Thoracic aorta endothelial cell (primary cell): Measurements from ENCODE around the gene MT1E. TPM values are rescaled to one million over a fixed set of nuclear protein-coding genes. Genes with fewer than 3 reads are reported as not detected.

ENCODE experiments used
- total RNA-seq: library from RNA; depleted of rRNA; stranded (reverse); fragments of >200 nt; gene quantifications from 2 replicates; pipeline ENCODE4 v1.2.3, GENCODE V29; 2012

The MT1E gene
- total RNA-seq: 139 and 259 TPM in 2 replicates

GRCh38 chr16:56625140-56625942, at the start of gene MT1E:
Gene MT1E (plus strand): TSS chr16:56625781. CDS start chr16:56625852, 71 bp downstream.

GRCh38 chr16:56589141-56590039, 36.2 kb upstream of the MT1E start, which contains the start of gene MT3:
Gene MT3 (plus strand): TSS chr16:56589528. CDS start chr16:56589591, 63 bp downstream.

GRCh38 chr16:56608043-56608875, 17.3 kb upstream of the MT1E start, which contains the start of gene MT2A:
Gene MT2A (plus strand): TSS chr16:56608584. CDS start chr16:56608656, 72 bp downstream.

GRCh38 chr16:56632156-56632847, 6.7 kb downstream of the MT1E start, which contains the start of gene MT1M:
Gene MT1M (plus strand): TSS chr16:56632659. CDS start chr16:56632732, 73 bp downstream.

GRCh38 chr16:56637814-56638750, 12.5 kb downstream of the MT1E start, which contains the start of gene MT1A:
Gene MT1A (plus strand): TSS chr16:56638666. CDS start chr16:56638739, 73 bp downstream.

GRCh38 chr16:56651586-56651985, 26.0 kb downstream of the MT1E start, which contains the start of gene MT1B:
Gene MT1B (plus strand): TSS chr16:56651886. CDS start chr16:56651954, 68 bp downstream.

GRCh38 chr16:56657555-56658326, 32.2 kb downstream of the MT1E start, which contains the start of gene MT1F:
Gene MT1F (plus strand): TSS chr16:56657959. CDS start chr16:56658059, 100 bp downstream.

GRCh38 chr16:56667581-56668571, 42.3 kb downstream of the MT1E start, which contains the start of gene MT1G:
Gene MT1G (minus strand): TSS chr16:56668065. CDS start chr16:56667993, 72 bp downstream.

GRCh38 chr16:56669005-56669839, 43.6 kb downstream of the MT1E start, which contains the start of gene MT1H:
Gene MT1H (plus strand): TSS chr16:56669814. CDS start chr16:56669885, 71 bp downstream.

Other genes starting within 250 kb of the MT1E start
- gene AMFR, start 200.2 kb upstream of the MT1E start, total RNA-seq: 152 and 165 TPM in 2 replicates
- gene NUDT21, start 174.4 kb upstream of the MT1E start, total RNA-seq: 160 and 190 TPM in 2 replicates
- 115 and 135 TPM in 2 replicates for gene OGFOD1, start 174.2 kb upstream of the MT1E start, total RNA-seq
- 37.3 and 43.9 TPM in 2 replicates for gene BBS2, start 105.8 kb upstream of the MT1E start, total RNA-seq
- not detected in 2 replicates for gene MT4, start 60.7 kb upstream of the MT1E start, total RNA-seq
- not detected in 2 replicates for gene MT3, start 36.3 kb upstream of the MT1E start, total RNA-seq
- gene MT2A, start 17.2 kb upstream of the MT1E start, total RNA-seq: 266 and 320 TPM in 2 replicates
- 2.4 and 2.5 TPM in 2 replicates for gene MT1M, start 6.9 kb downstream of the MT1E start, total RNA-seq
- gene MT1A, start 12.9 kb downstream of the MT1E start, total RNA-seq: 3.2 and 5.6 TPM in 2 replicates
- not detected in 2 replicates for gene MT1B, start 26.1 kb downstream of the MT1E start, total RNA-seq
- 0.36 and 0.53 TPM in 2 replicates for gene MT1F, start 32.2 kb downstream of the MT1E start, total RNA-seq
- not detected in 2 replicates for gene MT1G, start 42.3 kb downstream of the MT1E start, total RNA-seq
- gene MT1H, start 44.0 kb downstream of the MT1E start, total RNA-seq: not detected in 2 replicates
- gene MT1X, start 56.7 kb downstream of the MT1E start, total RNA-seq: 48.5 and 48.7 TPM in 2 replicates
- 98.4 and 103 TPM in 2 replicates for gene NUP93, start 104.3 kb downstream of the MT1E start, total RNA-seq
- gene SLC12A3, start 239.4 kb downstream of the MT1E start, total RNA-seq: not detected in 2 replicates